NCI-H82 treated with DMSO at 0.1 percent for 48 hours (cell line): ENCODE data around the gene BRD9.

Source experiments
- DNase-seq: peaks from one replicate; lab custom pipeline; 2025; ENCODE audit not compliant: unreplicated experiment; lab: John Stamatoyannopoulos, UW

BRD9 gene

GRCh38 chr5:819078-819477 is 73.5 kb downstream of the BRD9 start:
- no peak for DNase-seq

- no peak for DNase-seq
These were observed 76.4 kb downstream of the BRD9 start for GRCh38 chr5:816176-816575.

DNA sequence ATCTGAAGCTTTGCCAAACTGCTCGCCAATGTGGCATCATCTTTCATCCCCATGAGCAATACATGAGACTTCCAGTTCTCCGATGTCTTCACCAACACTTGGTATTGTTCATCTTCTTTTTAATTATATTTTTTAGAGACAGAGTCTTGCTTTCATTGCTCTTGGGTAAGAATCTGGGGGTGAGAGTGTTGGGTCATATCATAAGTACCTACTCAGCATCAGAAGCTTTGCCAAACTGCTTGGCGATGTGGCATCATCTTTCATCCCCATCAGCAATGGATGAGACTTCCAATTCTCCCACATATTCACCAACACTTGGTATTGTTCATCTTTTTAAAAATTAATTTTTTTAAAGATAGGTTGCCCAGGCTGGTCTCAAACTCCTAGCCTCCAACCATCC is 77.2 kb downstream of the BRD9 start:
- no peak for DNase-seq
